PFSK-1 (cell line): Measurements from ENCODE around the gene CTBP2.

Experiments used
- FOXP2 ChIP-seq: optimal IDR thresholded peaks from 2 replicates; pipeline ENCODE3; 2011; ENCODE audit warnings: borderline replicate concordance, control low read depth, inconsistent platforms; ENCODE audit not compliant: insufficient read depth; ENCODE audit errors: extremely low read length, extremely low read depth
- POLR2AphosphoS5 ChIP-seq: IDR thresholded peaks from 2 replicates; pipeline ENCODE4 v1.6.1; 2012; ENCODE audit warnings: low read depth, mild to moderate bottlenecking, control low read depth, low read length, moderate library complexity
- SIN3A ChIP-seq: IDR thresholded peaks from 2 replicates; pipeline ENCODE4 v1.6.1; 2012; ENCODE audit warnings: mild to moderate bottlenecking, low read length, moderate library complexity, borderline replicate concordance; ENCODE audit not compliant: insufficient read depth
- TAF1 ChIP-seq: IDR thresholded peaks from 2 replicates; pipeline ENCODE4 v1.6.1; 2012; ENCODE audit warnings: low read length, control low read depth, borderline replicate concordance; ENCODE audit not compliant: insufficient read depth
- TF ChIP-seq, protein P1 (sequence below), 2 experiments: IDR thresholded peaks; 2 replicates each; pipeline versions ENCODE4 v1.6.1 to v1.8.0; 2011 to 2012; ENCODE audit warnings: low read depth in 2 of 2, low read length in 2 of 2, control low read depth in 1 of 2, inconsistent platforms in 1 of 2, mild to moderate bottlenecking in 1 of 2, moderate library complexity in 1 of 2; ENCODE audit not compliant: insufficient read depth in 1 of 2

The CTBP2 gene

DNA sequence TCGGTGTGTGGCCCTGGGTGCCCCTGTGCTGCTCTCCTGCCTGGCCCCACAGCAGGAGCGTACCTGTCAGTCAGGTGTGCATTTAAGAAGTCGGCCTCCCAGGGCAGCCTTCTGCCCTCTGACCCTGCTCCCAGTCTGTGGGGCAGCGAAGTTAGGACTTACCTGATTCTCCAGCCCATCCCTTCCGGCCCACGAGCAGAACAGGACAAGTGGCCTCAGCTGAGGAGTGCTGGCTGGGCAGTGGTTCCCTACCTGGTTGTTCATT is 24.7 kb downstream of the CTBP2 start:
- TF ChIP-seq FOXP2 (no peak), POLR2AphosphoS5 (no peak), SIN3A (no peak), TAF1 (no peak)
- TF ChIP-seq, protein P1, sequence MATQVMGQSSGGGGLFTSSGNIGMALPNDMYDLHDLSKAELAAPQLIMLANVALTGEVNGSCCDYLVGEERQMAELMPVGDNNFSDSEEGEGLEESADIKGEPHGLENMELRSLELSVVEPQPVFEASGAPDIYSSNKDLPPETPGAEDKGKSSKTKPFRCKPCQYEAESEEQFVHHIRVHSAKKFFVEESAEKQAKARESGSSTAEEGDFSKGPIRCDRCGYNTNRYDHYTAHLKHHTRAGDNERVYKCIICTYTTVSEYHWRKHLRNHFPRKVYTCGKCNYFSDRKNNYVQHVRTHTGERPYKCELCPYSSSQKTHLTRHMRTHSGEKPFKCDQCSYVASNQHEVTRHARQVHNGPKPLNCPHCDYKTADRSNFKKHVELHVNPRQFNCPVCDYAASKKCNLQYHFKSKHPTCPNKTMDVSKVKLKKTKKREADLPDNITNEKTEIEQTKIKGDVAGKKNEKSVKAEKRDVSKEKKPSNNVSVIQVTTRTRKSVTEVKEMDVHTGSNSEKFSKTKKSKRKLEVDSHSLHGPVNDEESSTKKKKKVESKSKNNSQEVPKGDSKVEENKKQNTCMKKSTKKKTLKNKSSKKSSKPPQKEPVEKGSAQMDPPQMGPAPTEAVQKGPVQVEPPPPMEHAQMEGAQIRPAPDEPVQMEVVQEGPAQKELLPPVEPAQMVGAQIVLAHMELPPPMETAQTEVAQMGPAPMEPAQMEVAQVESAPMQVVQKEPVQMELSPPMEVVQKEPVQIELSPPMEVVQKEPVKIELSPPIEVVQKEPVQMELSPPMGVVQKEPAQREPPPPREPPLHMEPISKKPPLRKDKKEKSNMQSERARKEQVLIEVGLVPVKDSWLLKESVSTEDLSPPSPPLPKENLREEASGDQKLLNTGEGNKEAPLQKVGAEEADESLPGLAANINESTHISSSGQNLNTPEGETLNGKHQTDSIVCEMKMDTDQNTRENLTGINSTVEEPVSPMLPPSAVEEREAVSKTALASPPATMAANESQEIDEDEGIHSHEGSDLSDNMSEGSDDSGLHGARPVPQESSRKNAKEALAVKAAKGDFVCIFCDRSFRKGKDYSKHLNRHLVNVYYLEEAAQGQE (IDR thresholded peaks at IDR 0.05; ENCODE audit: insufficient read depth in 1 of 2, low read depth in 2 of 2, low read length in 2 of 2), result no peak

DNA sequence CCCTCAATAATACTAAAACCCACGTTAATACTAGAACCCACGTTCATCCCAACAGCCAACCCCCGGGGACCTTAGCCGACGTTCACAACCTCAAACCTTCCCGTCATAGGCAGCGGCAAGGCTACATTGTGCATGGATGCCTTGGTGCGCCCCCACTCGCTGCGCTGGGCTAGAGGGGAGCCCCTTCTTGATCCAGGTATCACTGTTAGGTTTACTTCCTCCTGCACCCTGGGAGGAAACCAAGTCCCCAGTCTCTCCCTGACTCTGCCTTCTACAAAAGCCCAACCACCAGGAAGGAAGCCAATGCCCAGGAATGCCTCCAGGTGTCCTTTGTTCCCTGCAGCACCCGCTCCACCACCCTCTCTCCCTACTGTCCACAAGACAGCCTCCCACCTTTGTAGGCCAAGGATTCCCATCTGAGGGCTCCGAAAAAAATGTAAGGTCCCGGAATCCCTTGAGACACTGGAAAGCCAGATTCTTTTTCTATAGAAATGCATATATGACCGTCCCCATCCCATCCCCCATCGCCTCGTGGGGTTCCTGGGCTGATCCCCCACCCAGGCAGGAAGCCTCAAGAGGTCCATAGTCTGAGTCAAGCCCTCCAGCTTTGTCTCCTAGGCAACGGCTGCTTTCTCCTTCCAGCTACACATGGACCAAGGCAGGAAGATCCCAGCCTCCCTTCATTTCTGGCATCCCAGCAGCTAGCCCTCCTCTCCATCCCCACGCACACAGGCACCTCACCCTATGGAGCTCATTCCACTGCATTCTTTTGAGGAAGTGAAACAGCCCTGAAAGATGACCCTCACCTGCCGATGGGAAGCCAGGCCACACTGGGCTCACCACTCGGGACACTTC is 25.2 kb downstream of the CTBP2 start:
- TF ChIP-seq, protein P1 (IDR thresholded peaks at IDR 0.05; ENCODE audit: insufficient read depth in 1 of 2, low read depth in 2 of 2, low read length in 2 of 2), result no peak
- TF ChIP-seq SIN3A (no peak), POLR2AphosphoS5 (no peak), FOXP2 (no peak), TAF1 (no peak)

- no peak for TF ChIP-seq POLR2AphosphoS5
- no peak for TF ChIP-seq SIN3A
- no peak for TF ChIP-seq FOXP2
- no peak for TF ChIP-seq TAF1
- TF ChIP-seq, protein P1 (IDR thresholded peaks at IDR 0.05; ENCODE audit: insufficient read depth in 1 of 2, low read depth in 2 of 2, low read length in 2 of 2), result no peak
Observed at GRCh38 chr10:125134483-125134848, 25.9 kb downstream of the CTBP2 start.

DNA sequence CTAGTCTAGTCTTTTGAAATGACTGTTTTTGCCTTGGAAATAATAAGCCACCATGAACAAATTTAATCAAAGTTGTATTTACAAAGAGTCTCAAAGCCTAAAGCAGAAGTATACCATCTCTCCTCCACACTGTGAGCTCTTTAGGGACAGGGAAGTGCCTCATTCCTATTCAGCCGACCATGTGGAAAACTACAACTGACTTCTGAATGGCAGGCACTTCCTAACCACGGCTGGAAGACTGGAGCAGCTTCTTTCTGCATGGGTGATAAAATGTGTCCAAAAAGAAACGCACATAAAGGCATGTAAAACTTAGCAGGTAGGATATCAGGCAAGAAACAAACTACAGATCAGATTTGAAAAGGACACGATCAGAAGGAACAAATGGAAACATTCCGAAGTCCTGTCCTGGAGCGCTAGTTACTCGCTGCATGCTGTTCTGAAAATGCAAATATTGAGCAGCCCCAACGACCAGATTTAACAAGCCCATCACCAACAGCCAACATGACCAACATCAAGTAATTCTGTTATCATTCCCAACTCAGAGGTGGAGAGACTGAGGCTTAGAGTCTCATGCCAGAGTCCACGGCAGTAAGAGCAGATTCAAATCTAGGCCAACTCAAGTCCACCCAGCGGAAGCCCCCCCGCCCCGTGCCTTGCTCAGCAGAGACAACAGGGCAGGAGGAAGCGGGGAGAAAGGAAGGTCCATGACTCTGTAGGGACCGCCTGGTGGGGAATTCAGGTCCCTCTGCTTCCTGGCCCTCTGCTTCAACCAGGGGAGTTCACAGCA is 26.5 kb downstream of the CTBP2 start:
- TF ChIP-seq FOXP2 (no peak), TAF1 (no peak), SIN3A (no peak), POLR2AphosphoS5 (no peak)
- TF ChIP-seq, protein P1 (IDR thresholded peaks at IDR 0.05; ENCODE audit: insufficient read depth in 1 of 2, low read depth in 2 of 2, low read length in 2 of 2), result no peak
